Gastroesophageal sphincter (tissue), 4 donors: ENCODE results near the gene MAT2A. TPM values are rescaled to one million over a fixed set of nuclear protein-coding genes. Genes with fewer than 3 reads are reported as not detected.
"Not testable (repeated sequence)": the region's sequence is repeated elsewhere in the genome, so short reads cannot be mapped to it uniquely, and the experiment has no call there.

Source experiments
- ATAC-seq: fragments of 150-250 bp; one replicate; pipeline ENCODE4 v1.9.1; 2016; ENCODE audit warnings: mild to moderate bottlenecking, moderate library complexity
- H3K27ac ChIP-seq, 4 donors: fragments of 200-600 bp; sonication (generic) in 3 of 4; 1 replicate in 3 of 4; 2 replicates in 1 of 4; pipeline ENCODE4 v1.5.1; 2016 to 2019
- H3K27me3 ChIP-seq: fragments of 200-600 bp; sonication (generic); one replicate; pipeline ENCODE4 v1.5.1; 2019
- H3K36me3 ChIP-seq, 2 donors: fragments of 200-600 bp; sonication (generic); one replicate each; pipeline ENCODE4 v1.5.1; 2019; ENCODE audit warnings: control low read depth in 1 of 2
- H3K4me1 ChIP-seq, 3 donors: fragments of 200-600 bp; sonication (generic); 1 replicate in 2 of 3; 2 replicates in 1 of 3; pipeline ENCODE4 v1.5.1; 2016 to 2019; ENCODE audit warnings: control low read depth in 2 of 3
- H3K4me3 ChIP-seq, 2 donors: fragments of 200-600 bp; sonication (generic); one replicate each; pipeline ENCODE4 v1.5.1; 2019; ENCODE audit warnings: mild to moderate bottlenecking in 1 of 2, moderate library complexity in 1 of 2
- H3K9me3 ChIP-seq, 3 donors: fragments of 200-600 bp; sonication (generic); one replicate each; pipeline ENCODE4 v1.5.1; 2017 to 2019; ENCODE audit warnings: control low read depth in 2 of 3
- CTCF ChIP-seq, 4 experiments: fragments of 200-600 bp in 2 of 4; fragments of 450-650 bp in 2 of 4; sonication (generic) in 1 of 4; IDR thresholded peaks; one replicate each; pipeline ENCODE4 v1.5.1; 2017 to 2019; ENCODE audit warnings: antibody characterized with exemption in 4 of 4, mild to moderate bottlenecking in 2 of 4, moderate library complexity in 2 of 4
- EP300 ChIP-seq: sonication (generic); formaldehyde crosslinking; IDR thresholded peaks from one replicate; pipeline ENCODE4 v1.6.1; 2017; ENCODE audit warnings: antibody characterized with exemption, mild to moderate bottlenecking
- POLR2A ChIP-seq, 2 donors: fragments of 450-650 bp; IDR thresholded peaks; one replicate each; pipeline ENCODE4 v1.6.1; 2017; ENCODE audit warnings: antibody characterized with exemption in 2 of 2, mild to moderate bottlenecking in 2 of 2, moderate library complexity in 1 of 2
- POLR2AphosphoS5 ChIP-seq: sonication (generic); formaldehyde crosslinking; IDR thresholded peaks from one replicate; pipeline ENCODE4 v1.6.1; 2017; ENCODE audit warnings: antibody characterized with exemption
- WGBS, 2 donors: methylation state at CpG; one replicate each; pipeline ENCODE4 v1.1.5; 2018; ENCODE audit warnings: low coverage in 1 of 2; 5-methylcytosine and 5-hydroxymethylcytosine counted together
- total RNA-seq, 4 donors: library from RNA; depleted of rRNA; stranded (reverse); fragments of >200 nt; gene quantifications; one replicate each; pipeline ENCODE4 v1.1.0, GENCODE V29; 2016

The MAT2A gene
- total RNA-seq, 4 donors from 2014 or later = 68.5 to 295 (median 130) TPM

GRCh38 chr2:85541753-85542457 is 2.9 kb downstream of the MAT2A start:
- peak overlapping the region; percentile 21 to 98 (median 97) for H3K27ac ChIP-seq

GRCh38 chr2:85542777-85543176 is 3.8 kb downstream of the MAT2A start:
- Histone ChIP-seq H3K4me3 (no peak overlapping the region), H3K36me3 (peaks cover 9 to 64% of the 10 kb centered on the region in 2 donors), H3K4me1 (peaks cover 4 to 52% (median 25%) of the 10 kb centered on the region in 3 donors), H3K27ac (peak overlapping the region in 3 of 4 donors; percentile 96 to 98 (median 98)), H3K27me3 (no peaks in the 10 kb centered on the region), H3K9me3 (no peaks in the 10 kb centered on the region)
- no peak for ATAC-seq
- 73 to 74% methylated on average over 4 of the region's 4 CpGs for WGBS, 2 donors
- TF ChIP-seq CTCF (IDR thresholded peaks at IDR 0.05) = no peak
- no peak for TF ChIP-seq POLR2A (IDR thresholded peaks at IDR 0.05)
- no peak for TF ChIP-seq POLR2AphosphoS5
- TF ChIP-seq EP300 = no peak

More at GRCh38 chr2:85541753-85542457, 2.9 kb downstream of the MAT2A start:
- ATAC-seq = no peak
- H3K9me3 ChIP-seq = no peaks in the 10 kb centered on the region
- peak overlapping the region in 1 of 2 donors; percentile 82 for H3K4me3 ChIP-seq
- peak; percentile 28 for TF ChIP-seq POLR2AphosphoS5
- no peak for TF ChIP-seq POLR2A (IDR thresholded peaks at IDR 0.05)
- H3K27me3 ChIP-seq = no peaks in the 10 kb centered on the region
- H3K36me3 ChIP-seq = peaks cover 9 to 61% of the 10 kb centered on the region in 2 donors
- 53 to 56% methylated on average over 5 of the region's 5 CpGs for WGBS, 2 donors
- peaks cover 6 to 59% (median 29%) of the 10 kb centered on the region in 3 donors for H3K4me1 ChIP-seq

GRCh38 chr2:85544254-85544691 is 5.3 kb downstream of the MAT2A start:
- Histone ChIP-seq H3K27ac (peak overlapping the region; percentile 53 to 96 (median 65)), H3K36me3 (peaks cover 9 to 78% of the 10 kb centered on the region in 2 donors), H3K4me1 (peaks cover 4 to 52% (median 25%) of the 10 kb centered on the region in 3 donors)
- H3K4me3 ChIP-seq, H3K27me3 ChIP-seq, ATAC-seq, H3K9me3 ChIP-seq: not testable (repeated sequence)
- 32 to 50% methylated on average over 2 to 3 of the region's 3 CpGs for WGBS, 2 donors

- H3K27me3 ChIP-seq, H3K9me3 ChIP-seq, H3K4me3 ChIP-seq: not testable (repeated sequence)
- peak in 1 of 2 donors; percentile 2 for TF ChIP-seq POLR2A (IDR thresholded peaks at IDR 0.05)
- TF ChIP-seq POLR2AphosphoS5 = peak; percentile 54
- H3K27ac ChIP-seq = peak overlapping the region; percentile 52 to 73 (median 60)
- ATAC-seq = peak; percentile 35
- peaks cover 9 to 87% of the 10 kb centered on the region in 2 donors for H3K36me3 ChIP-seq
- peaks cover 4 to 52% (median 25%) of the 10 kb centered on the region in 3 donors for H3K4me1 ChIP-seq
- 55 to 65% methylated on average over 4 of the region's 5 CpGs for WGBS, 2 donors
Measured at GRCh38 chr2:85544915-85545779, 6.2 kb downstream of the MAT2A start.

GRCh38 chr2:85545780-85546240 is 6.8 kb downstream of the MAT2A start:
- 66 to 85% methylated on average over 4 to 5 of the region's 5 CpGs for WGBS, 2 donors
- no peaks in the 10 kb centered on the region for H3K9me3 ChIP-seq
- ATAC-seq = no peak
- H3K36me3 ChIP-seq = peaks cover 9 to 93% of the 10 kb centered on the region in 2 donors
- H3K4me1 ChIP-seq = peaks cover 4 to 47% (median 23%) of the 10 kb centered on the region in 3 donors
- no peak overlapping the region for H3K4me3 ChIP-seq
- H3K27me3 ChIP-seq = no peaks in the 10 kb centered on the region
- H3K27ac ChIP-seq = peak overlapping the region in 3 of 4 donors; percentile 52 to 73 (median 57)
- TF ChIP-seq POLR2A (IDR thresholded peaks at IDR 0.05) = no peak

GRCh38 chr2:85547089-85547858 is 8.3 kb downstream of the MAT2A start:
- H3K9me3 ChIP-seq = no peaks in the 10 kb centered on the region
- ATAC-seq = no peak
- WGBS, 2 donors = 83% methylated on average over 1 of the region's 1 CpG; no CpG with 5 or more reads in 1 of the 2 donors
- H3K36me3 ChIP-seq = peaks cover 6 to 93% of the 10 kb centered on the region in 2 donors
- no peaks in the 10 kb centered on the region for H3K27me3 ChIP-seq
- H3K27ac ChIP-seq = peak overlapping the region in 1 of 4 donors; percentile 73
- peaks cover 0 to 41% (median 10%) of the 10 kb centered on the region in 3 donors for H3K4me1 ChIP-seq
- no peak overlapping the region for H3K4me3 ChIP-seq
- TF ChIP-seq POLR2AphosphoS5 (no peak), POLR2A (IDR thresholded peaks at IDR 0.05) (no peak)
